Neural progenitor cell (in vitro differentiated cells): ENCODE data around the gene CCDC102B. TPM values are rescaled to one million over a fixed set of nuclear protein-coding genes. Genes with fewer than 3 reads are reported as not detected.
A peak's percentile ranks its signal among the peaks of the same experiment; 100 is the strongest.

ENCODE experiments used
- DNase-seq: peaks from one replicate; pipeline ENCODE4 v3.0.0-alpha.2; 2016; ENCODE audit warnings: low spot score
- H2AFZ ChIP-seq: fragments of 200-600 bp; sonication (generic); replicated peaks from 2 replicates; pipeline ENCODE4 v1.6.1; 2016; ENCODE audit warnings: antibody characterized with exemption
- H3F3A ChIP-seq: fragments of 200-600 bp; sonication (generic); 2 replicates; pipeline ENCODE4 v1.6.1; 2016; ENCODE audit warnings: antibody characterized with exemption, low read depth
- H3K27ac ChIP-seq: fragments of 200-600 bp; sonication (generic); 2 replicates; pipeline ENCODE4 v1.5.1; 2016; ENCODE audit warnings: mild to moderate bottlenecking
- H3K27me3 ChIP-seq: fragments of 200-600 bp; sonication (generic); 2 replicates; pipeline ENCODE4 v1.6.1; 2016; ENCODE audit warnings: mild to moderate bottlenecking, moderate library complexity
- H3K36me3 ChIP-seq: fragments of 200-600 bp; sonication (generic); 2 replicates; pipeline ENCODE4 v1.5.1; 2016
- H3K4me1 ChIP-seq: fragments of 200-600 bp; sonication (generic); 2 replicates; pipeline ENCODE4 v1.6.1; 2016; ENCODE audit warnings: mixed run types
- H3K4me2 ChIP-seq: fragments of 200-600 bp; sonication (generic); 2 replicates; pipeline ENCODE4 v1.6.1; 2016
- H3K4me3 ChIP-seq: fragments of 200-600 bp; sonication (generic); 2 replicates; pipeline ENCODE4 v1.5.1; 2016
- H3K79me2 ChIP-seq: fragments of 200-600 bp; sonication (generic); 2 replicates; pipeline ENCODE4 v1.6.1; 2016; ENCODE audit warnings: low read depth
- H3K9ac ChIP-seq: fragments of 200-600 bp; sonication (generic); 2 replicates; pipeline ENCODE4 v1.6.1; 2016
- H3K9me3 ChIP-seq: fragments of 200-600 bp; sonication (generic); 2 replicates; pipeline ENCODE4 v1.5.1; 2016; ENCODE audit warnings: low read depth
- H4K20me1 ChIP-seq: fragments of 200-600 bp; sonication (generic); 2 replicates; pipeline ENCODE4 v1.6.1; 2016; ENCODE audit warnings: low read depth
- H3K27ac Mint-ChIP-seq: 3 replicates; pipeline ENCODE4 v1.8.0; 2021; ENCODE audit warnings: mixed read lengths
- H3K27me3 Mint-ChIP-seq: 2 replicates; pipeline ENCODE4 v1.8.0; 2022; ENCODE audit warnings: low read depth, mild to moderate bottlenecking, inconsistent platforms, moderate library complexity, mixed read lengths; ENCODE audit not compliant: insufficient read depth
- H3K36me3 Mint-ChIP-seq: 3 replicates; pipeline ENCODE4 v1.8.0; 2021; ENCODE audit warnings: mixed read lengths
- H3K4me1 Mint-ChIP-seq: 3 replicates; pipeline ENCODE4 v1.8.0; 2021; ENCODE audit warnings: mixed read lengths
- H3K4me3 Mint-ChIP-seq: 3 replicates; pipeline ENCODE4 v1.8.0; 2021; ENCODE audit warnings: mild to moderate bottlenecking, moderate library complexity, mixed read lengths
- H3K9me3 Mint-ChIP-seq: 3 replicates; pipeline ENCODE4 v1.8.0; 2020; ENCODE audit warnings: mixed read lengths
- CTCF ChIP-seq: fragments of 200-600 bp; sonication (generic); IDR thresholded peaks from 2 replicates; pipeline ENCODE4 v1.5.1; 2017; ENCODE audit warnings: antibody characterized with exemption, mild to moderate bottlenecking
- EZH2 ChIP-seq: fragments of 200-600 bp; sonication (generic); IDR thresholded peaks from 2 replicates; pipeline ENCODE4 v1.6.1; 2017; ENCODE audit warnings: antibody characterized with exemption, mild to moderate bottlenecking, moderate library complexity
- EZH2phosphoT487 ChIP-seq: fragments of 200-600 bp; sonication (generic); IDR thresholded peaks from 2 replicates; pipeline ENCODE4 v1.6.1; 2017; ENCODE audit warnings: antibody characterized with exemption
- total RNA-seq: library from RNA; depleted of rRNA; stranded (reverse); fragments of >200 nt; gene quantifications from 2 replicates; pipeline ENCODE4 v1.2.3, GENCODE V29; 2015; ENCODE audit warnings: low replicate concordance

Gene CCDC102B
- total RNA-seq, 1 donor from 2014 or later, result 26.2 TPM

DNA sequence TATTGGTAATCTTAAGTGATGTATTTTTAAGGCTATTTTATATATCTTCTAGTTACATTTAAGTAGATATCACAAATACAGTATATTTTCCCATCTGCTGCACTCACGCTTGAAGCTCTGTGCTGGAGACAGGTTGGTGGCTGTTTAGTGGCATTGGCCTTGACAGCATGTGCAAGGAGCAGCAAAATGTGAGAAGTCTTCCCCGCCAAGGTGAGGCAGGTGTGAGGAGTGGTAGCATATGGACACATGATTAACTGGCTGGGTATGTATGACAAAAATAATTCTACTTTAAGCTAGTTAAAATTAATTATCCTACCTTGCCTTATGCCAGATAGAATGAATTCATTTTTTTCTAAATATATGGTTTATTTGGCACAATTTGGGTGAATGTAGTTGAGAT is 117.2 kb downstream of the CCDC102B start:
- Histone ChIP-seq H3K79me2 (no peaks in the 10 kb centered on the region), H3K4me2 (no peak overlapping the region), H3F3A (no peaks in the 10 kb centered on the region), H2AFZ (no peak overlapping the region), H3K4me1 (no peaks in the 10 kb centered on the region), H3K9me3 (no peaks in the 10 kb centered on the region), H3K27me3 (no peaks in the 10 kb centered on the region), H4K20me1 (no peaks in the 10 kb centered on the region), H3K9ac (no peak overlapping the region), H3K36me3 (no peaks in the 10 kb centered on the region), H3K4me3 (no peak overlapping the region), H3K27ac (no peak overlapping the region)
- Mint-ChIP-seq H3K4me1 (no peaks in the 10 kb centered on the region), H3K27me3 (no peaks in the 10 kb centered on the region), H3K27ac (no peak overlapping the region), H3K9me3 (no peaks in the 10 kb centered on the region), H3K4me3 (no peak overlapping the region), H3K36me3 (no peaks in the 10 kb centered on the region)
- TF ChIP-seq EZH2 (no peak), EZH2phosphoT487 (no peak), CTCF (no peak)
- DNase-seq, result no peak

- H3K4me3 Mint-ChIP-seq, result no peak overlapping the region
- Histone ChIP-seq H3K4me2 (no peak overlapping the region), H4K20me1 (no peaks in the 10 kb centered on the region), H3K9me3 (no peaks in the 10 kb centered on the region), H3K27ac (no peak overlapping the region), H3K79me2 (no peaks in the 10 kb centered on the region), H3K4me1 (no peaks in the 10 kb centered on the region), H3F3A (no peaks in the 10 kb centered on the region), H3K27me3 (no peaks in the 10 kb centered on the region), H3K9ac (no peak overlapping the region), H3K4me3 (no peak overlapping the region), H3K36me3 (no peaks in the 10 kb centered on the region), H2AFZ (peak overlapping the region; percentile 57)
- H3K27ac Mint-ChIP-seq, result no peak overlapping the region
- H3K4me1 Mint-ChIP-seq, result no peaks in the 10 kb centered on the region
- H3K9me3 Mint-ChIP-seq, result no peaks in the 10 kb centered on the region
- no peak for DNase-seq
- H3K27me3 Mint-ChIP-seq, result no peaks in the 10 kb centered on the region
- TF ChIP-seq EZH2phosphoT487 (no peak), EZH2 (no peak), CTCF (no peak)
- no peaks in the 10 kb centered on the region for H3K36me3 Mint-ChIP-seq
Observed at GRCh38 chr18:68916734-68917133, 118.9 kb downstream of the CCDC102B start.

DNA sequence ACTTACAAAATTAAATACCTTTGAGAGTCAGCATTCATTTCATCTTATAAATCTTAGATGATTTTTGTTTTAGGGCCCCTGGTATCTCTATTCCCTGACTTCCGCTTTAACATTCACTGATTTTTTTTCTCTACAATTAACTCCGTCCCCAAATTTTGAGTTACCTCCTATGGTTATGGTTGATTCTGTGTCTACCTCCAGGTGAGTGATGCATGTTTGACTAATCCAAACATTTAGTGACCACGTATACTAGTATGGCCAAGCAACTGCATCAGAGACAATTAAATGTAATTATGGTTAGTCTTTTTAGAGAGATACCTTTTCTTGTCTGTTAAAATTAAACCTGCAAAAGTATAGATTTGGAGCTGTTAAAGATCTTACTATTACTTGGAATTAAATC is 120.3 kb downstream of the CCDC102B start:
- H3K9ac ChIP-seq, result no peak overlapping the region
- no peaks in the 10 kb centered on the region for H3K36me3 Mint-ChIP-seq
- no peak overlapping the region for H3K4me3 ChIP-seq
- H3K27ac Mint-ChIP-seq, result no peak overlapping the region
- no peaks in the 10 kb centered on the region for H3K36me3 ChIP-seq
- no peak for DNase-seq
- TF ChIP-seq EZH2 (no peak), EZH2phosphoT487 (no peak), CTCF (no peak)
- H3K4me2 ChIP-seq, result no peak overlapping the region
- no peaks in the 10 kb centered on the region for H3K9me3 ChIP-seq
- no peak overlapping the region for H3K27ac ChIP-seq
- H3K4me1 ChIP-seq, result no peaks in the 10 kb centered on the region
- H3K4me3 Mint-ChIP-seq, result no peak overlapping the region
- no peaks in the 10 kb centered on the region for H3K79me2 ChIP-seq
- no peaks in the 10 kb centered on the region for H4K20me1 ChIP-seq
- H2AFZ ChIP-seq, result no peak overlapping the region
- no peaks in the 10 kb centered on the region for H3K27me3 Mint-ChIP-seq
- H3K9me3 Mint-ChIP-seq, result no peaks in the 10 kb centered on the region
- no peaks in the 10 kb centered on the region for H3K27me3 ChIP-seq
- no peaks in the 10 kb centered on the region for H3F3A ChIP-seq
- H3K4me1 Mint-ChIP-seq, result no peaks in the 10 kb centered on the region

DNA sequence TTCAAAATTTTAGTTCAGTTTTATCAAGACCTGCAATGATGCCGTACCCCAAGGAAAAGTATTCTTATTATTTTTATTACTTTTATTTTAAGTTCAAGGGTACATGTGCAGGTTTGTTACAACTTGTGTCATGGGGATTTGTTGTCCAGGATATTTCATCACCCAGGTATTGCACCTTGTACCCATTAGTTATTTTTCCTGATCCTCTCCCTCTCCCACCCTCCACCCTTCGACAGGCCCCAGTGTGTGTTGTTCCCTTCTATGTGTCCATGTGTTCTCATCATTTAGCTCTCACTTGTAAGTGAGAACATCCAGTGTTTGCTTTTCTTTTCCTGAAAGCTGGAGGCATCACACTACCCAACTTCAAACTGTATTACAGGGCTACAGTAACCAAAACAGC is 122.0 kb downstream of the CCDC102B start:
- TF ChIP-seq CTCF (no peak), EZH2phosphoT487 (no peak), EZH2 (no peak)
- no peak for DNase-seq
- Histone ChIP-seq H3K4me3 (no peak overlapping the region), H4K20me1 (no peaks in the 10 kb centered on the region), H3K9ac (no peak overlapping the region), H3K79me2 (no peaks in the 10 kb centered on the region), H2AFZ (no peak overlapping the region), H3K9me3 (no peaks in the 10 kb centered on the region), H3K36me3 (no peaks in the 10 kb centered on the region), H3K27me3 (no peaks in the 10 kb centered on the region), H3K4me1 (no peaks in the 10 kb centered on the region), H3K27ac (no peak overlapping the region), H3K4me2 (no peak overlapping the region), H3F3A (no peaks in the 10 kb centered on the region)
- Mint-ChIP-seq H3K9me3 (no peaks in the 10 kb centered on the region), H3K36me3 (no peaks in the 10 kb centered on the region), H3K4me1 (peaks cover 2% of the 10 kb centered on the region), H3K27me3 (no peaks in the 10 kb centered on the region), H3K4me3 (no peak overlapping the region), H3K27ac (no peak overlapping the region)
